ENCODE measurements around the gene GINS1. TPM values are rescaled to one million over a fixed set of nuclear protein-coding genes. Genes with fewer than 3 reads are reported as not detected.
"Not testable (repeated sequence)": the region's sequence is repeated elsewhere in the genome, so short reads cannot be mapped to it uniquely, and the experiment has no call there.

Gene GINS1
- total RNA-seq, 4 donors from 2014 or later, result 0.31 to 1.2 (median 1.2) TPM; not detected in 1

DNA sequence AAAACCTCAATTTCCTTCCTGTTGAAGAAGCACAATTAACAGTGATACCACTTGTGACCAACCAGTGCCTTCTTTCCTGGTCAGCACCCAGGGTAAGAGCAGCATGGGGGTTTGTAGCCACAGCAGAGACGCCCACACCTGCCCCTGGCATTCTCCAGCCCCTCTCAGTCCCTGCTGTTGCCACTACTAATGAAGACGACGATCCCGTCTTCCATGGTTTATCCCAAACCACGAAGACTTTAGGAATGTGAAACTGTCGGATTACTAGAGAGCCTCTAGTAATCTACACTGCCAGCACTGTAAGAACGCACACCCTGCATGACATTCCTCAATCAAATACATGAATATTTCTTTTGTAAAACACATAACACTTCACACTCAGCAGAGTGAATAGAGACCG lies 60.0 kb downstream of the GINS1 start:
- Histone ChIP-seq H3K27me3 (no peaks in the 10 kb centered on the region), H3K4me1 (no peaks in the 10 kb centered on the region), H3K4me3 (no peak overlapping the region), H3K9me3 (no peaks in the 10 kb centered on the region), H3K36me3 (peaks cover 0 to 79% of the 10 kb centered on the region in 2 donors), H3K27ac (no peak overlapping the region)
- WGBS, 2 donors (ENCODE audit: low coverage in 1 of 2), result 85 to 98% methylated on average over 6 to 8 of the region's 8 CpGs
- TF ChIP-seq POLR2AphosphoS5 (IDR thresholded peaks at IDR 0.05) (no peak), POLR2A (IDR thresholded peaks at IDR 0.05) (no peak), EP300 (IDR thresholded peaks at IDR 0.05) (no peak)
- TF ChIP-seq, protein P1, sequence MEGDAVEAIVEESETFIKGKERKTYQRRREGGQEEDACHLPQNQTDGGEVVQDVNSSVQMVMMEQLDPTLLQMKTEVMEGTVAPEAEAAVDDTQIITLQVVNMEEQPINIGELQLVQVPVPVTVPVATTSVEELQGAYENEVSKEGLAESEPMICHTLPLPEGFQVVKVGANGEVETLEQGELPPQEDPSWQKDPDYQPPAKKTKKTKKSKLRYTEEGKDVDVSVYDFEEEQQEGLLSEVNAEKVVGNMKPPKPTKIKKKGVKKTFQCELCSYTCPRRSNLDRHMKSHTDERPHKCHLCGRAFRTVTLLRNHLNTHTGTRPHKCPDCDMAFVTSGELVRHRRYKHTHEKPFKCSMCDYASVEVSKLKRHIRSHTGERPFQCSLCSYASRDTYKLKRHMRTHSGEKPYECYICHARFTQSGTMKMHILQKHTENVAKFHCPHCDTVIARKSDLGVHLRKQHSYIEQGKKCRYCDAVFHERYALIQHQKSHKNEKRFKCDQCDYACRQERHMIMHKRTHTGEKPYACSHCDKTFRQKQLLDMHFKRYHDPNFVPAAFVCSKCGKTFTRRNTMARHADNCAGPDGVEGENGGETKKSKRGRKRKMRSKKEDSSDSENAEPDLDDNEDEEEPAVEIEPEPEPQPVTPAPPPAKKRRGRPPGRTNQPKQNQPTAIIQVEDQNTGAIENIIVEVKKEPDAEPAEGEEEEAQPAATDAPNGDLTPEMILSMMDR (IDR thresholded peaks at IDR 0.05), result no peak
- no peak for ATAC-seq

DNA sequence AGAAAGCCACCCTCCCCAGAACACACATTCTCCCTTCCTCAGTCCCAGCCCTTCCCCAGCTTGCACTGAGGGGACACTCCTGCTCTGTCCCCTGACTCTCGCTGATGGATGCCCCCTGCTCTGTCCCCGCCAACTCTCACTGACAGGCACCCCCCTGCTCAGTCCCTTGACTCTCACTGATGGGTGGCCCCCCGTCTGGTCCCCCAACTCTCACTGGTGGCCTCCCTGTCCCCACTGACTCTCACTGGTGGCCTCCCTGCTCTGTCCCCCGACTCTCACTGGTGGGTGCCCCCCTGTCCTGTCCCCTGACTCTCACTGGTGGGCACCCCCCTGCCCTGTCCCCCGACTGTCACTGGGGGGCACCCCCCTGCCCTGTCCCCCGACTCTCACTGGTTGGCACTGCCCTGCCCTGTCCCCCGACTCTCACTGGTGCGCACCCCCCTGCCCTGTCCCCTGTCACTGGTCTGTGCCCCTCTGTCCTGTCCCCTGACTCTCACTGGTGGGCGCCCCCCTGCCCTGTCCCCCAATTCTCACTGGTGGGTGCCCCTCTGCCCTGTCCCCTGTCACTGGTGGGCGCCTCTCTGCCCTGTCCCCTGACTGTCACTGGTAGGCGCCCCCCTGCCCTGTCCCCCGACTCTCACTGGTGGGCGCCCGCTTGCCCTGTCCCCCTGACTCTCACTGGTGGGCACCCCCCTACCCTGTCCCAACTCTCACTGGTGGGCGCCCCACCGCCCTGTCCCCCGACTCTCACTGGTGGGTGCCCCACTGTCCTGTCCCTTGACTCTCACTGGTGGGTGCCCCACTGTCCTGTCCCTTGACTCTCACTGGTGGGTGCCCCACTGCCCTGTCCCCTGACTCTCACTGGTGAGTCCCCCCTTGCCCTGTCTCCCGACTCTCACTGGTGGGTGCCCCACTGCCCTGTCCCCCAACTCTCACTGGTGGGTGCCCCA lies 60.9 kb downstream of the GINS1 start:
- peaks cover 0 to 75% of the 10 kb centered on the region in 2 donors for H3K36me3 ChIP-seq
- H3K27ac ChIP-seq, result no peak overlapping the region
- no peaks in the 10 kb centered on the region for H3K4me1 ChIP-seq
- no peaks in the 10 kb centered on the region for H3K27me3 ChIP-seq
- ATAC-seq, result no peak
- WGBS, 2 donors (ENCODE audit: low coverage in 1 of 2), result 94 to 100% methylated on average over 2 to 7 of the region's 18 CpGs
- H3K4me3 ChIP-seq, result no peak overlapping the region
- TF ChIP-seq POLR2AphosphoS5 (IDR thresholded peaks at IDR 0.05) (no peak), POLR2A (IDR thresholded peaks at IDR 0.05) (no peak), EP300 (IDR thresholded peaks at IDR 0.05) (no peak)
- TF ChIP-seq, protein P1 (IDR thresholded peaks at IDR 0.05), result no peak
- no peaks in the 10 kb centered on the region for H3K9me3 ChIP-seq

- no peaks in the 10 kb centered on the region for H3K4me1 ChIP-seq
- no peak for ATAC-seq
- H3K4me3 ChIP-seq, result no peak overlapping the region
- peaks cover 0 to 70% of the 10 kb centered on the region in 2 donors for H3K36me3 ChIP-seq
- H3K9me3 ChIP-seq, result no peaks in the 10 kb centered on the region
- H3K27me3 ChIP-seq, result no peaks in the 10 kb centered on the region
- TF ChIP-seq EP300 (IDR thresholded peaks at IDR 0.05), result no peak
- WGBS, 2 donors (ENCODE audit: low coverage in 1 of 2), result 70 to 100% methylated on average over 1 to 2 of the region's 13 CpGs
- no peak overlapping the region for H3K27ac ChIP-seq
These were observed 62.1 kb downstream of the GINS1 start for GRCh38 chr20:25469558-25469957.

DNA sequence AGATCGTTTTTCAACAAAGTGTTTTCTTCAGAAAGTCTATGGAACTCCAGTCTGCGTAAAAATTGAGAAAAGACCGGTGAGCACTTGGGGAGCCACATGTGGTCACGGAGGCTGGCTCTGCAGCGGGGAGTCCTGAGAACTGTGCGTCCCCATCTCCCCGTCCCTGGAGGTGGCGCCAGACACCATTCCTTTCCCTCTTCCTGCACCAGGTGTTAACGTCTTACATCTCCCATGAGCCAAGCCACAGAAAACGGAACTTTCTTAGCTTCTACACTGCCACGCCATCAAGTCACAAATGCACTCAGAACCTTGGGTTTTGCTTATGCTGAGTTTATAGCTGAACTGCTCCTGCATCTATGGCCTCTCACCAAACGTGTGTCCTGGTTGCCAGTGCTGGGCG lies 62.6 kb downstream of the GINS1 start:
- no peaks in the 10 kb centered on the region for H3K27me3 ChIP-seq
- H3K4me3 ChIP-seq, result no peak overlapping the region
- 68% methylated on average over 11 of the region's 13 CpGs; no CpG with 5 or more reads in 1 of the 2 donors for WGBS, 2 donors (ENCODE audit: low coverage in 1 of 2)
- H3K9me3 ChIP-seq, result no peaks in the 10 kb centered on the region
- TF ChIP-seq POLR2AphosphoS5 (IDR thresholded peaks at IDR 0.05), result no peak
- TF ChIP-seq, protein P1 (IDR thresholded peaks at IDR 0.05), result peak in 2 of 4 experiments; percentile 6 to 28
- no peak overlapping the region for H3K27ac ChIP-seq
- no peak for ATAC-seq
- H3K4me1 ChIP-seq, result no peaks in the 10 kb centered on the region
- H3K36me3 ChIP-seq, result peaks cover 0 to 65% of the 10 kb centered on the region in 2 donors

DNA sequence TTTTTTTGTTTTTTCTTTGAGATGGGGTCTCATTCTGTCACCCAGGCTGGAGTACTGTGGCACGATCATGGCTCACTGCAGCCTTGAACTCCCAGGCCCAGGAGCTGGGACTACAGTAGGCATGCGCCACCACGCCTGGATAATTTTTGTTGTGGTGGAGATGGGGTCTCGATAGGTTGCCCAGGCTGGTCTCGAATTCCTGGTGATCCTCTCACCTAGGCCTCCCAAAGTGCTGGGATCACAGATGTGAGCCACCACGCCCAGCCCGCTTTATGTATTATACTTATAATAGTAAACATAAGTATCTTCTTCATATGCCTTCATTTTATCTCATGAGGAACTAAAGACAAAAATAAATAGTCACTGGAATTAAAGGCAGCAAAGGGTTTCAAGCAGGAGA lies 63.5 kb downstream of the GINS1 start:
- TF ChIP-seq EP300 (IDR thresholded peaks at IDR 0.05), result no peak
- TF ChIP-seq, protein P1 (IDR thresholded peaks at IDR 0.05), result no peak
- TF ChIP-seq POLR2AphosphoS5 (IDR thresholded peaks at IDR 0.05), result no peak
- TF ChIP-seq POLR2A (IDR thresholded peaks at IDR 0.05), result no peak
- H3K27me3 ChIP-seq, result no peaks in the 10 kb centered on the region
- H3K36me3 ChIP-seq, result peaks cover 0 to 58% of the 10 kb centered on the region in 2 donors
- H3K9me3 ChIP-seq, result no peaks in the 10 kb centered on the region
- WGBS, 2 donors (ENCODE audit: low coverage in 1 of 2), result 90 to 100% methylated on average over 2 of the region's 7 CpGs
- H3K4me3 ChIP-seq, result no peak overlapping the region
- H3K27ac ChIP-seq, result no peak overlapping the region
- no peak for ATAC-seq
- no peaks in the 10 kb centered on the region for H3K4me1 ChIP-seq

DNA sequence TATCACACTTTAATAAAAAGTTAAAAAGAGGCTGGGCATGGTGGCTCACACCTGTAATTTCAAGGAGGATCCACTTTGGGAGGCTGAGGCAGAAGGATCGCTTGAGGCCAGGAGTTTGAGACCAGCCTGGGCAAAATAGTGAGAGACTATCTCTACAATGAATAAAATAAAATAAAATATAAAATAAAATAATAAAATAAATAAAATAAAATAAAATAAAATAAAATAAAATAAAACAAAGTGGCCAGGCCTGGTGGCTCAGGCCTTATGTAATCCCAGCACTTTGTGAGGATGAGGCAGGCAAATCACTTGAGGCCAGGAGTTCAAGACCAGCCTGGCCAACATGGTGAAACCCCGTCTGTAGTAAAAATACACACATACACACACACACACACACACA lies 65.8 kb downstream of the GINS1 start:
- H3K27ac ChIP-seq, H3K27me3 ChIP-seq, H3K4me3 ChIP-seq, ATAC-seq, H3K4me1 ChIP-seq, H3K9me3 ChIP-seq: not testable (repeated sequence)
- 100% methylated on average over 1 to 2 of the region's 2 CpGs for WGBS, 2 donors (ENCODE audit: low coverage in 1 of 2)
- peaks cover 0 to 58% of the 10 kb centered on the region in 2 donors for H3K36me3 ChIP-seq
